ENCODE measurements around the gene TWF2.

Gene TWF2

DNA sequence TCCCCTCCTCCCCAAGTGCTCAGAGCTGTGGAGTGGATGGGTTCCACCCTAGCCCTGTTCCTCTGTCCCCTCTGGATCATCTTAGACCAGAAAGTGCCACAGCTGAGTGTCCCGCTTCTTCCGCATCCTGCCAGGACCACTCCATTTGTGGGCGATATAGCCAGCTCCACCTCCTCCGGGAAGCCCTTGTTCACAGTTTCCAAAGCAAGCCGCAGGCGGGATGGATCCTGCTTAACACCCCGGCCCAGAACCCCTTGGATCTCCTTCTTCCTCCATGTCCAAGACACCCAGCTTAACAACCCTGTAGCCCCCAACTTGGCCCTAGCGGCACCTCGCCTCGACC is 41.5 kb downstream of the TWF2 start:
- TF ChIP-seq EZH2 (IDR thresholded peaks at IDR 0.05; ENCODE audit: borderline replicate concordance, low read length) = no peak
- TF ChIP-seq, protein P1, sequence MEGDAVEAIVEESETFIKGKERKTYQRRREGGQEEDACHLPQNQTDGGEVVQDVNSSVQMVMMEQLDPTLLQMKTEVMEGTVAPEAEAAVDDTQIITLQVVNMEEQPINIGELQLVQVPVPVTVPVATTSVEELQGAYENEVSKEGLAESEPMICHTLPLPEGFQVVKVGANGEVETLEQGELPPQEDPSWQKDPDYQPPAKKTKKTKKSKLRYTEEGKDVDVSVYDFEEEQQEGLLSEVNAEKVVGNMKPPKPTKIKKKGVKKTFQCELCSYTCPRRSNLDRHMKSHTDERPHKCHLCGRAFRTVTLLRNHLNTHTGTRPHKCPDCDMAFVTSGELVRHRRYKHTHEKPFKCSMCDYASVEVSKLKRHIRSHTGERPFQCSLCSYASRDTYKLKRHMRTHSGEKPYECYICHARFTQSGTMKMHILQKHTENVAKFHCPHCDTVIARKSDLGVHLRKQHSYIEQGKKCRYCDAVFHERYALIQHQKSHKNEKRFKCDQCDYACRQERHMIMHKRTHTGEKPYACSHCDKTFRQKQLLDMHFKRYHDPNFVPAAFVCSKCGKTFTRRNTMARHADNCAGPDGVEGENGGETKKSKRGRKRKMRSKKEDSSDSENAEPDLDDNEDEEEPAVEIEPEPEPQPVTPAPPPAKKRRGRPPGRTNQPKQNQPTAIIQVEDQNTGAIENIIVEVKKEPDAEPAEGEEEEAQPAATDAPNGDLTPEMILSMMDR (IDR thresholded peaks at IDR 0.05; ENCODE audit: low read length) = no peak
- Histone ChIP-seq H3K9ac (ENCODE audit: low read length) (peak overlapping the region; percentile 86), H3F3A (ENCODE audit: insufficient read depth, low read length) (no peaks in the 10 kb centered on the region), H3K4me1 (ENCODE audit: insufficient read depth, low read length, severe bottlenecking) (peaks cover 19% of the 10 kb centered on the region), H4K20me1 (ENCODE audit: insufficient read depth, low read length) (no peaks in the 10 kb centered on the region), H2AFZ (ENCODE audit: low read length) (peak overlapping the region; percentile 92; the same call in 1 of the 2 replicates), H3K27me3 (ENCODE audit: insufficient read depth, low read length) (no peaks in the 10 kb centered on the region), H3K27ac (ENCODE audit: low read depth, low read length, poor library complexity, severe bottlenecking) (no peak overlapping the region), H3K4me2 (ENCODE audit: low read length) (peak overlapping the region; percentile 84), H3K9me3 (ENCODE audit: low read length) (no peaks in the 10 kb centered on the region), H3K36me3 (ENCODE audit: insufficient read depth, low read length) (peaks cover 25% of the 10 kb centered on the region), H3K79me2 (ENCODE audit: insufficient read depth, low read length) (no peaks in the 10 kb centered on the region), H3K4me3 (ENCODE audit: low read depth, low read length, poor library complexity, severe bottlenecking) (peak overlapping the region; percentile 84), H3K9me2 (ENCODE audit: low read depth, low read length) (no peaks in the 10 kb centered on the region)

GRCh38 chr3:52196977-52197376 is 42.0 kb downstream of the TWF2 start:
- Histone ChIP-seq H3K27me3 (ENCODE audit: insufficient read depth, low read length) (no peaks in the 10 kb centered on the region), H2AFZ (ENCODE audit: low read length) (no peak overlapping the region), H3K4me3 (ENCODE audit: low read depth, low read length, poor library complexity, severe bottlenecking) (no peak overlapping the region), H3F3A (ENCODE audit: insufficient read depth, low read length) (no peaks in the 10 kb centered on the region), H3K9ac (ENCODE audit: low read length) (no peak overlapping the region), H4K20me1 (ENCODE audit: insufficient read depth, low read length) (no peaks in the 10 kb centered on the region), H3K27ac (ENCODE audit: low read depth, low read length, poor library complexity, severe bottlenecking) (no peak overlapping the region), H3K4me1 (ENCODE audit: insufficient read depth, low read length, severe bottlenecking) (peaks cover 19% of the 10 kb centered on the region), H3K4me2 (ENCODE audit: low read length) (no peak overlapping the region; the same call in 1 of the 2 replicates), H3K9me3 (ENCODE audit: low read length) (no peaks in the 10 kb centered on the region), H3K9me2 (ENCODE audit: low read depth, low read length) (no peaks in the 10 kb centered on the region), H3K36me3 (ENCODE audit: insufficient read depth, low read length) (peaks cover 22% of the 10 kb centered on the region; the same call in 1 of the 2 replicates), H3K79me2 (ENCODE audit: insufficient read depth, low read length) (no peaks in the 10 kb centered on the region)
- TF ChIP-seq, protein P1 (IDR thresholded peaks at IDR 0.05; ENCODE audit: low read length) = no peak
- TF ChIP-seq EZH2 (IDR thresholded peaks at IDR 0.05; ENCODE audit: borderline replicate concordance, low read length) = no peak

DNA sequence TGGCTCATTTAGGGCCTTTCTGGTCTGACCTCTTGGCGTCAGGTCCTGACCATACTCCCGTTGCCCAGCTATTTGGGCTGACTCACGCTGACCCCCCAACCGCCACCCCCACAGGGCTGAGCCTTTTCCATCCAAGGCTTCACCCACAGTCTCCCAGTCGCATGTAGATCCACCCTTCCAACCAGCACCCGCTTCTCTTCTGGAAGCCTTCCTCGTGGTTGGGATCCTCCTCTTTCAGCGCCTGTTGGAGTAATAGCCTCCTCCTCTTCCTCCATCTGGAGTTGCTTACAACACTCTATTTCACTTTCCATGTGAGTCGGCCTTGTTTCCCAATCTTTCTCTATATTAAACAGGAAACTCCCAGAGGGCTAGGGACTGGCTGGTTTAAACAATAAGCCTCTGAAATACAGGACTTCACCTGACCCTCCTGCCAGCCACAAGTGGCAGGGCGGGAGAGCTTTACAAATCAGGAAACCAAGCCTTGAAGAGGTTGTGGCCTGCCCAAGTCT is 43.1 kb downstream of the TWF2 start:
- Histone ChIP-seq H3K79me2 (ENCODE audit: insufficient read depth, low read length) (no peaks in the 10 kb centered on the region), H3K9ac (ENCODE audit: low read length) (no peak overlapping the region), H3K4me2 (ENCODE audit: low read length) (no peak overlapping the region), H3K9me3 (ENCODE audit: low read length) (no peaks in the 10 kb centered on the region), H3K9me2 (ENCODE audit: low read depth, low read length) (no peaks in the 10 kb centered on the region), H3K27ac (ENCODE audit: low read depth, low read length, poor library complexity, severe bottlenecking) (no peak overlapping the region), H3K27me3 (ENCODE audit: insufficient read depth, low read length) (no peaks in the 10 kb centered on the region), H3K4me3 (ENCODE audit: low read depth, low read length, poor library complexity, severe bottlenecking) (no peak overlapping the region), H3K36me3 (ENCODE audit: insufficient read depth, low read length) (peaks cover 12% of the 10 kb centered on the region; the same call in 1 of the 2 replicates), H3F3A (ENCODE audit: insufficient read depth, low read length) (no peaks in the 10 kb centered on the region), H2AFZ (ENCODE audit: low read length) (no peak overlapping the region), H3K4me1 (ENCODE audit: insufficient read depth, low read length, severe bottlenecking) (peaks cover 19% of the 10 kb centered on the region), H4K20me1 (ENCODE audit: insufficient read depth, low read length) (no peaks in the 10 kb centered on the region)
- TF ChIP-seq EZH2 (IDR thresholded peaks at IDR 0.05; ENCODE audit: borderline replicate concordance, low read length) = no peak
- TF ChIP-seq, protein P1 (IDR thresholded peaks at IDR 0.05; ENCODE audit: low read length) = no peak

Data from OCI-LY1 (cell line).